Measurements from ENCODE around the gene SUMO2. TPM values are rescaled to one million over a fixed set of nuclear protein-coding genes. Genes with fewer than 3 reads are reported as not detected.
A peak's percentile ranks its signal among the peaks of the same experiment; 100 is the strongest.

Gene SUMO2
- total and polyA plus RNA-seq, 2 experiments from 2014 or later: 139 to 890 TPM

DNA sequence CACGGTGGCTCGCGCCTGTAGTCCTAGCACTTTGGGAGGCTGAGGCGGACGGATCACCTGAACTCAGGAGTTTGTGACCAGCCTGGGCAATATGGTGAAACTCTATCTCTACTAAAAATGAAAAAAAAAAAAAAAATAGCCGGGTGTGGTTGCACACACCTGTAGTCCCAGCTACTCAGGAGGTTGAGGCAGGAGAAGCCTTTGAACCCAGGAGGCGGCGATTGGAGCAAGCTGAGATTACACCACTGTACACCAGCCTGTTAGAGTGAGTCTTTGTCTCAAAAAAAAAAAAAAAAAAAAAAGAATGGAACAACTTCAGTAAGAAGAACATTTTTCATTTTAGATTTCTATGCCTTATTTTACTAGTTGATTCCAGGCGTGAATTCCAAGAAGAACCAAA is 25.4 kb upstream of the SUMO2 start:
- Mint-ChIP-seq H3K27me3 (ENCODE audit: insufficient read depth, low read depth, poor library complexity) (peaks cover 6% of the 10 kb centered on the region), H3K27ac (no peak overlapping the region), H3K4me3 (no peak overlapping the region), H3K9me3 (no peaks in the 10 kb centered on the region; the same call in 2 of the 3 replicates), H3K36me3 (ENCODE audit: low read depth) (peaks cover 44% of the 10 kb centered on the region), H3K4me1 (peaks cover 5% of the 10 kb centered on the region; the same call in 2 of the 3 replicates)
- TF ChIP-seq, protein P1, sequence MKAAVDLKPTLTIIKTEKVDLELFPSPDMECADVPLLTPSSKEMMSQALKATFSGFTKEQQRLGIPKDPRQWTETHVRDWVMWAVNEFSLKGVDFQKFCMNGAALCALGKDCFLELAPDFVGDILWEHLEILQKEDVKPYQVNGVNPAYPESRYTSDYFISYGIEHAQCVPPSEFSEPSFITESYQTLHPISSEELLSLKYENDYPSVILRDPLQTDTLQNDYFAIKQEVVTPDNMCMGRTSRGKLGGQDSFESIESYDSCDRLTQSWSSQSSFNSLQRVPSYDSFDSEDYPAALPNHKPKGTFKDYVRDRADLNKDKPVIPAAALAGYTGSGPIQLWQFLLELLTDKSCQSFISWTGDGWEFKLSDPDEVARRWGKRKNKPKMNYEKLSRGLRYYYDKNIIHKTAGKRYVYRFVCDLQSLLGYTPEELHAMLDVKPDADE (IDR thresholded peaks at IDR 0.05): no peak
- TF ChIP-seq EZH2 (IDR thresholded peaks at IDR 0.05; ENCODE audit: low read depth, unreplicated experiment) (no peak), POLR2AphosphoS5 (IDR thresholded peaks at IDR 0.05; ENCODE audit: low read depth) (no peak), ZNF331 (CRISPR knock-in tag; IDR thresholded peaks at IDR 0.05; ENCODE audit: low read depth) (no peak), JUNB (IDR thresholded peaks at IDR 0.05; ENCODE audit: unreplicated experiment) (no peak)
- TF ChIP-seq, protein P2, sequence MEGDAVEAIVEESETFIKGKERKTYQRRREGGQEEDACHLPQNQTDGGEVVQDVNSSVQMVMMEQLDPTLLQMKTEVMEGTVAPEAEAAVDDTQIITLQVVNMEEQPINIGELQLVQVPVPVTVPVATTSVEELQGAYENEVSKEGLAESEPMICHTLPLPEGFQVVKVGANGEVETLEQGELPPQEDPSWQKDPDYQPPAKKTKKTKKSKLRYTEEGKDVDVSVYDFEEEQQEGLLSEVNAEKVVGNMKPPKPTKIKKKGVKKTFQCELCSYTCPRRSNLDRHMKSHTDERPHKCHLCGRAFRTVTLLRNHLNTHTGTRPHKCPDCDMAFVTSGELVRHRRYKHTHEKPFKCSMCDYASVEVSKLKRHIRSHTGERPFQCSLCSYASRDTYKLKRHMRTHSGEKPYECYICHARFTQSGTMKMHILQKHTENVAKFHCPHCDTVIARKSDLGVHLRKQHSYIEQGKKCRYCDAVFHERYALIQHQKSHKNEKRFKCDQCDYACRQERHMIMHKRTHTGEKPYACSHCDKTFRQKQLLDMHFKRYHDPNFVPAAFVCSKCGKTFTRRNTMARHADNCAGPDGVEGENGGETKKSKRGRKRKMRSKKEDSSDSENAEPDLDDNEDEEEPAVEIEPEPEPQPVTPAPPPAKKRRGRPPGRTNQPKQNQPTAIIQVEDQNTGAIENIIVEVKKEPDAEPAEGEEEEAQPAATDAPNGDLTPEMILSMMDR (conservative IDR thresholded peaks at IDR 0.05; ENCODE audit: low read depth in 2 of 2): no peak
- TF ChIP-seq, protein P3, sequence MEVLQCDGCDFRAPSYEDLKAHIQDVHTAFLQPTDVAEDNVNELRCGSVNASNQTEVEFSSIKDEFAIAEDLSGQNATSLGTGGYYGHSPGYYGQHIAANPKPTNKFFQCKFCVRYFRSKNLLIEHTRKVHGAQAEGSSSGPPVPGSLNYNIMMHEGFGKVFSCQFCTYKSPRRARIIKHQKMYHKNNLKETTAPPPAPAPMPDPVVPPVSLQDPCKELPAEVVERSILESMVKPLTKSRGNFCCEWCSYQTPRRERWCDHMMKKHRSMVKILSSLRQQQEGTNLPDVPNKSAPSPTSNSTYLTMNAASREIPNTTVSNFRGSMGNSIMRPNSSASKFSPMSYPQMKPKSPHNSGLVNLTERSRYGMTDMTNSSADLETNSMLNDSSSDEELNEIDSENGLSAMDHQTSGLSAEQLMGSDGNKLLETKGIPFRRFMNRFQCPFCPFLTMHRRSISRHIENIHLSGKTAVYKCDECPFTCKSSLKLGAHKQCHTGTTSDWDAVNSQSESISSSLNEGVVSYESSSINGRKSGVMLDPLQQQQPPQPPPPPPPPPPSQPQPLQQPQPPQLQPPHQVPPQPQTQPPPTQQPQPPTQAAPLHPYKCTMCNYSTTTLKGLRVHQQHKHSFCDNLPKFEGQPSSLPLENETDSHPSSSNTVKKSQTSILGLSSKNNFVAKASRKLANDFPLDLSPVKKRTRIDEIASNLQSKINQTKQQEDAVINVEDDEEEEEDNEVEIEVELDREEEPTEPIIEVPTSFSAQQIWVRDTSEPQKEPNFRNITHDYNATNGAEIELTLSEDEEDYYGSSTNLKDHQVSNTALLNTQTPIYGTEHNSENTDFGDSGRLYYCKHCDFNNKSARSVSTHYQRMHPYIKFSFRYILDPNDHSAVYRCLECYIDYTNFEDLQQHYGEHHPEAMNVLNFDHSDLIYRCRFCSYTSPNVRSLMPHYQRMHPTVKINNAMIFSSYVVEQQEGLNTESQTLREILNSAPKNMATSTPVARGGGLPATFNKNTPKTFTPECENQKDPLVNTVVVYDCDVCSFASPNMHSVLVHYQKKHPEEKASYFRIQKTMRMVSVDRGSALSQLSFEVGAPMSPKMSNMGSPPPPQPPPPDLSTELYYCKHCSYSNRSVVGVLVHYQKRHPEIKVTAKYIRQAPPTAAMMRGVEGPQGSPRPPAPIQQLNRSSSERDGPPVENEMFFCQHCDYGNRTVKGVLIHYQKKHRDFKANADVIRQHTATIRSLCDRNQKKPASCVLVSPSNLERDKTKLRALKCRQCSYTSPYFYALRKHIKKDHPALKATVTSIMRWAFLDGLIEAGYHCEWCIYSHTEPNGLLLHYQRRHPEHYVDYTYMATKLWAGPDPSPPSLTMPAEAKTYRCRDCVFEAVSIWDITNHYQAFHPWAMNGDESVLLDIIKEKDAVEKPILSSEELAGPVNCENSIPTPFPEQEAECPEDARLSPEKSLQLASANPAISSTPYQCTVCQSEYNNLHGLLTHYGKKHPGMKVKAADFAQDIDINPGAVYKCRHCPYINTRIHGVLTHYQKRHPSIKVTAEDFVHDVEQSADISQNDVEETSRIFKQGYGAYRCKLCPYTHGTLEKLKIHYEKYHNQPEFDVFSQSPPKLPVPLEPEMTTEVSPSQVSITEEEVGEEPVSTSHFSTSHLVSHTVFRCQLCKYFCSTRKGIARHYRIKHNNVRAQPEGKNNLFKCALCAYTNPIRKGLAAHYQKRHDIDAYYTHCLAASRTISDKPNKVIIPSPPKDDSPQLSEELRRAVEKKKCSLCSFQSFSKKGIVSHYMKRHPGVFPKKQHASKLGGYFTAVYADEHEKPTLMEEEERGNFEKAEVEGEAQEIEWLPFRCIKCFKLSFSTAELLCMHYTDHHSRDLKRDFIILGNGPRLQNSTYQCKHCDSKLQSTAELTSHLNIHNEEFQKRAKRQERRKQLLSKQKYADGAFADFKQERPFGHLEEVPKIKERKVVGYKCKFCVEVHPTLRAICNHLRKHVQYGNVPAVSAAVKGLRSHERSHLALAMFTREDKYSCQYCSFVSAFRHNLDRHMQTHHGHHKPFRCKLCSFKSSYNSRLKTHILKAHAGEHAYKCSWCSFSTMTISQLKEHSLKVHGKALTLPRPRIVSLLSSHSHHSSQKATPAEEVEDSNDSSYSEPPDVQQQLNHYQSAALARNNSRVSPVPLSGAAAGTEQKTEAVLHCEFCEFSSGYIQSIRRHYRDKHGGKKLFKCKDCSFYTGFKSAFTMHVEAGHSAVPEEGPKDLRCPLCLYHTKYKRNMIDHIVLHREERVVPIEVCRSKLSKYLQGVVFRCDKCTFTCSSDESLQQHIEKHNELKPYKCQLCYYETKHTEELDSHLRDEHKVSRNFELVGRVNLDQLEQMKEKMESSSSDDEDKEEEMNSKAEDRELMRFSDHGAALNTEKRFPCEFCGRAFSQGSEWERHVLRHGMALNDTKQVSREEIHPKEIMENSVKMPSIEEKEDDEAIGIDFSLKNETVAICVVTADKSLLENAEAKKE (CRISPR knock-in tag; IDR thresholded peaks at IDR 0.05): no peak
- H3K4me3 ChIP-seq: no peak overlapping the region
- no peaks in the 10 kb centered on the region for H3K9me2 ChIP-seq (ENCODE audit: insufficient read depth)
- no peak overlapping the region for H2AFZ ChIP-seq
- H3K27me3 ChIP-seq (ENCODE audit: insufficient read depth): no peaks in the 10 kb centered on the region
- peaks cover 48% of the 10 kb centered on the region for H3K79me2 ChIP-seq (replicated peaks; ENCODE audit: insufficient read depth)
- H3K36me3 ChIP-seq (ENCODE audit: insufficient read depth): peaks cover 38% of the 10 kb centered on the region
- H3K27ac ChIP-seq (ENCODE audit: low read depth): 0 out of 2 replicates have a peak overlapping the region, but pooled peaks have one; percentile 26
- H3K4me2 ChIP-seq: no peak overlapping the region
- DNase-seq (ENCODE audit: low spot score) (no peak), ATAC-seq (no peak)
- peaks cover 14% of the 10 kb centered on the region for H3K4me1 ChIP-seq (ENCODE audit: insufficient read depth)
- peaks cover 24% of the 10 kb centered on the region for H4K20me1 ChIP-seq (replicated peaks; ENCODE audit: insufficient read depth)
- H3F3A ChIP-seq (replicated peaks; ENCODE audit: low read depth): peaks cover 25% of the 10 kb centered on the region

Data from GM23338 (cell line).